KMS-11 (cell line): ENCODE results near the gene EPG5.
"Not testable (repeated sequence)": the region's sequence is repeated elsewhere in the genome, so short reads cannot be mapped to it uniquely, and the experiment has no call there.

Experiments
- H2AFZ ChIP-seq: fragments of 200-600 bp; sonication (generic); 2 replicates; pipeline ENCODE4 v1.6.1; 2016; ENCODE audit warnings: antibody characterized with exemption, mixed run types, low read depth
- H3K27ac ChIP-seq: fragments of 200-600 bp; sonication (generic); 2 replicates; pipeline ENCODE4 v1.6.1; 2016; ENCODE audit warnings: mild to moderate bottlenecking, mixed run types
- H3K27me3 ChIP-seq: fragments of 200-600 bp; sonication (generic); 2 replicates; pipeline ENCODE4 v1.6.1; 2017; ENCODE audit warnings: mild to moderate bottlenecking, low read depth, mixed run types, moderate library complexity; ENCODE audit not compliant: insufficient read depth
- H3K36me3 ChIP-seq: fragments of 200-600 bp; sonication (generic); 2 replicates; pipeline ENCODE4 v1.6.1; 2017; ENCODE audit warnings: mild to moderate bottlenecking, mixed run types; ENCODE audit not compliant: insufficient read depth
- H3K4me1 ChIP-seq: fragments of 200-600 bp; sonication (generic); 2 replicates; pipeline ENCODE4 v1.6.1; 2016; ENCODE audit warnings: mild to moderate bottlenecking, low read depth, mixed run types; ENCODE audit not compliant: poor library complexity, severe bottlenecking
- H3K4me2 ChIP-seq: fragments of 200-600 bp; sonication (generic); 2 replicates; pipeline ENCODE4 v1.7.0; 2016; ENCODE audit warnings: mild to moderate bottlenecking, mixed run types
- H3K4me3 ChIP-seq: fragments of 200-600 bp; sonication (generic); IDR thresholded peaks from 2 replicates; pipeline ENCODE4 v1.6.1; 2017; ENCODE audit warnings: low read depth, low read length, mixed read lengths; ENCODE audit not compliant: insufficient read depth
- H3K79me2 ChIP-seq: fragments of 200-600 bp; sonication (generic); 2 replicates; pipeline ENCODE4 v1.6.1; 2016; ENCODE audit warnings: low read depth, mixed run types; ENCODE audit not compliant: insufficient read depth
- H3K9ac ChIP-seq: fragments of 200-600 bp; sonication (generic); 2 replicates; pipeline ENCODE4 v1.6.1; 2016; ENCODE audit warnings: mild to moderate bottlenecking, mixed run types
- H4K20me1 ChIP-seq: fragments of 200-600 bp; sonication (generic); 2 replicates; pipeline ENCODE4 v1.6.1; 2016; ENCODE audit warnings: mild to moderate bottlenecking, mixed run types; ENCODE audit not compliant: insufficient read depth
- CTCF ChIP-seq: fragments of 200-600 bp; sonication (generic); conservative IDR thresholded peaks from 2 replicates; pipeline ENCODE4 v1.6.1; 2017; ENCODE audit warnings: low read depth, mild to moderate bottlenecking, antibody characterized with exemption, low read length, moderate library complexity, mixed read lengths

EPG5 gene

GRCh38 chr18:45825258-45826044 is 141.7 kb downstream of the EPG5 start, which contains the start of gene SIGLEC15:
Gene SIGLEC15, plus strand, starts transcription at chr18:45825675. Its CDS starts 54 bp downstream, at chr18:45825729.
- H3K4me3 ChIP-seq: no peak within 1 kb of the TSS
- no peaks in the 10 kb centered on the region for H3K4me1 ChIP-seq
- H3K27me3 ChIP-seq: no peaks in the 10 kb centered on the region
- no peaks in the 10 kb centered on the region for H4K20me1 ChIP-seq
- H2AFZ ChIP-seq: no peak within 1 kb of the TSS
- no peak within 1 kb of the TSS for H3K27ac ChIP-seq
- H3K79me2 ChIP-seq: no peaks in the 10 kb centered on the region
- H3K36me3 ChIP-seq: no peaks in the 10 kb centered on the region
- H3K4me2 ChIP-seq: no peak within 1 kb of the TSS
- H3K9ac ChIP-seq: no peak within 1 kb of the TSS
- TF ChIP-seq CTCF: no peak

- Histone ChIP-seq H3K9ac (no peak overlapping the region), H3K36me3 (no peaks in the 10 kb centered on the region)
- no peak for TF ChIP-seq CTCF
These were observed 145.4 kb downstream of the EPG5 start for GRCh38 chr18:45821711-45822110.

GRCh38 chr18:45821026-45821425 is 146.1 kb downstream of the EPG5 start:
- no peaks in the 10 kb centered on the region for H3K4me1 ChIP-seq
- no peak overlapping the region for H3K4me2 ChIP-seq
- no peak overlapping the region for H2AFZ ChIP-seq
- H3K36me3 ChIP-seq: no peaks in the 10 kb centered on the region
- H3K27me3 ChIP-seq: no peaks in the 10 kb centered on the region
- no peaks in the 10 kb centered on the region for H4K20me1 ChIP-seq
- H3K4me3 ChIP-seq: no peak overlapping the region
- H3K9ac ChIP-seq: no peak overlapping the region
- no peaks in the 10 kb centered on the region for H3K79me2 ChIP-seq
- no peak overlapping the region for H3K27ac ChIP-seq
- TF ChIP-seq CTCF: no peak

More at GRCh38 chr18:45821711-45822110, 145.4 kb downstream of the EPG5 start:
- no peaks in the 10 kb centered on the region for H3K79me2 ChIP-seq
- no peak overlapping the region for H2AFZ ChIP-seq
- H3K27ac ChIP-seq: no peak overlapping the region
- H3K4me3 ChIP-seq: no peak overlapping the region
- H4K20me1 ChIP-seq: no peaks in the 10 kb centered on the region
- no peaks in the 10 kb centered on the region for H3K4me1 ChIP-seq
- H3K27me3 ChIP-seq: no peaks in the 10 kb centered on the region
- H3K4me2 ChIP-seq: no peak overlapping the region

- no peaks in the 10 kb centered on the region for H3K4me1 ChIP-seq
- no peak overlapping the region for H3K4me3 ChIP-seq
- no peaks in the 10 kb centered on the region for H4K20me1 ChIP-seq
- H3K27me3 ChIP-seq: no peaks in the 10 kb centered on the region
- no peak overlapping the region for H2AFZ ChIP-seq
- no peak overlapping the region for H3K4me2 ChIP-seq
- TF ChIP-seq CTCF: no peak
- no peaks in the 10 kb centered on the region for H3K79me2 ChIP-seq
- no peaks in the 10 kb centered on the region for H3K36me3 ChIP-seq
- no peak overlapping the region for H3K27ac ChIP-seq
- H3K9ac ChIP-seq: no peak overlapping the region
These were observed 146.9 kb downstream of the EPG5 start for GRCh38 chr18:45820106-45820745.

GRCh38 chr18:45818765-45819164 is 148.4 kb downstream of the EPG5 start:
- H4K20me1 ChIP-seq: not testable (repeated sequence)

More at GRCh38 chr18:45818765-45819164, 148.4 kb downstream of the EPG5 start:
- H3K27me3 ChIP-seq, H3K27ac ChIP-seq, H3K4me3 ChIP-seq, H3K9ac ChIP-seq, H3K79me2 ChIP-seq, H3K36me3 ChIP-seq, H3K4me2 ChIP-seq, H3K4me1 ChIP-seq, H2AFZ ChIP-seq: not testable (repeated sequence)
